Measurements from ENCODE around the gene GPR85.
"Not testable (repeated sequence)": the region's sequence is repeated elsewhere in the genome, so short reads cannot be mapped to it uniquely, and the experiment has no call there.

GRCh38 chr7:113054272-113054671 is 32.4 kb downstream of the GPR85 start:
- TF ChIP-seq, protein P1, sequence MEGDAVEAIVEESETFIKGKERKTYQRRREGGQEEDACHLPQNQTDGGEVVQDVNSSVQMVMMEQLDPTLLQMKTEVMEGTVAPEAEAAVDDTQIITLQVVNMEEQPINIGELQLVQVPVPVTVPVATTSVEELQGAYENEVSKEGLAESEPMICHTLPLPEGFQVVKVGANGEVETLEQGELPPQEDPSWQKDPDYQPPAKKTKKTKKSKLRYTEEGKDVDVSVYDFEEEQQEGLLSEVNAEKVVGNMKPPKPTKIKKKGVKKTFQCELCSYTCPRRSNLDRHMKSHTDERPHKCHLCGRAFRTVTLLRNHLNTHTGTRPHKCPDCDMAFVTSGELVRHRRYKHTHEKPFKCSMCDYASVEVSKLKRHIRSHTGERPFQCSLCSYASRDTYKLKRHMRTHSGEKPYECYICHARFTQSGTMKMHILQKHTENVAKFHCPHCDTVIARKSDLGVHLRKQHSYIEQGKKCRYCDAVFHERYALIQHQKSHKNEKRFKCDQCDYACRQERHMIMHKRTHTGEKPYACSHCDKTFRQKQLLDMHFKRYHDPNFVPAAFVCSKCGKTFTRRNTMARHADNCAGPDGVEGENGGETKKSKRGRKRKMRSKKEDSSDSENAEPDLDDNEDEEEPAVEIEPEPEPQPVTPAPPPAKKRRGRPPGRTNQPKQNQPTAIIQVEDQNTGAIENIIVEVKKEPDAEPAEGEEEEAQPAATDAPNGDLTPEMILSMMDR (conservative IDR thresholded peaks at IDR 0.05; ENCODE audit: low read length), result not testable (repeated sequence)
- not testable (repeated sequence) for TF ChIP-seq EZH2phosphoT487 (IDR thresholded peaks at IDR 0.05; ENCODE audit: borderline replicate concordance, low read depth, low read length)
